Endothelial cell of umbilical vein (primary cell): ENCODE measurements around the gene CTDSP1. TPM values are rescaled to one million over a fixed set of nuclear protein-coding genes. Genes with fewer than 3 reads are reported as not detected.

ENCODE experiments used
- BruUV-seq: library from RNA; stranded (reverse); fragments of 400-500 nt; replicated peaks from 2 replicates; lab custom pipeline; 2021; lab: Mats Ljungman, UMichigan
- CTCF ChIA-PET: fragments of 300-600, 350-600 bp; sonication (Branson Sonifier 250); formaldehyde crosslinking; loops from one replicate; lab custom pipeline; 2021; ENCODE audit warnings: antibody characterized with exemption, inconsistent platforms; lab: Charles Lee
- POLR2A ChIA-PET: fragments of 300-600, 350-600 bp; sonication (Branson Sonifier 250); formaldehyde crosslinking; loops from one replicate; lab custom pipeline; 2021; ENCODE audit warnings: antibody characterized with exemption, inconsistent platforms; lab: Charles Lee
- DNase-seq: peaks from one replicate; pipeline ENCODE4 v3.0.0-alpha.2; 2011; ENCODE audit warnings: low read depth, low spot score
- FAIRE-seq: peaks from 2 replicates; lab custom pipeline; 2011; peaks lifted over from hg19 to GRCh38; lab: Jason Lieb, UNC
- H2AFZ ChIP-seq: 2 replicates; pipeline ENCODE4 v1.6.0; 2012; ENCODE audit warnings: low read depth, low read length, control low read depth, inconsistent platforms
- H3K27ac ChIP-seq: 2 replicates; pipeline ENCODE4 v1.5.1; 2011; ENCODE audit warnings: low read depth, mild to moderate bottlenecking, control low read depth, low read length, moderate library complexity; ENCODE audit not compliant: insufficient read depth
- H3K27me3 ChIP-seq, 2 experiments: 2 replicates each; pipeline versions ENCODE4 v1.6.0 to v1.6.1; 2011; ENCODE audit warnings: low read length in 2 of 2, mixed read lengths in 1 of 2; ENCODE audit not compliant: control insufficient read depth in 2 of 2, insufficient read depth in 2 of 2
- H3K36me3 ChIP-seq, 2 experiments: 2 replicates in 1 of 2; 3 replicates in 1 of 2; pipeline ENCODE4 v1.5.1; 2011; ENCODE audit warnings: low read length in 2 of 2, mild to moderate bottlenecking in 1 of 2, moderate library complexity in 1 of 2; ENCODE audit not compliant: control insufficient read depth in 2 of 2, insufficient read depth in 2 of 2; ENCODE audit errors: extremely low read depth in 1 of 2
- H3K4me1 ChIP-seq: 3 replicates; pipeline ENCODE4 v1.5.1; 2011; ENCODE audit warnings: mild to moderate bottlenecking, low read length; ENCODE audit not compliant: control insufficient read depth, insufficient read depth; ENCODE audit errors: extremely low read depth
- H3K4me2 ChIP-seq: 2 replicates; pipeline ENCODE4 v1.6.1; 2011; ENCODE audit warnings: low read length, control low read depth, mixed read lengths; ENCODE audit not compliant: insufficient read depth
- H3K4me3 ChIP-seq, 3 experiments: fragments of 200-600 bp in 1 of 3; sonication (generic), shearing (Covaris generic) in 1 of 3; replicated peaks in 1 of 3; 2 replicates each; pipeline ENCODE4 v1.5.1; 2011 to 2016; ENCODE audit warnings: control low read depth in 3 of 3, low read length in 3 of 3, mild to moderate bottlenecking in 2 of 3, inconsistent platforms in 1 of 3, low read depth in 1 of 3, moderate library complexity in 1 of 3; ENCODE audit not compliant: insufficient read depth in 1 of 3
- H3K79me2 ChIP-seq: 2 replicates; pipeline ENCODE4 v1.6.0; 2012; ENCODE audit warnings: low read length, inconsistent platforms; ENCODE audit not compliant: control insufficient read depth, insufficient read depth
- H3K9ac ChIP-seq: replicated peaks from 2 replicates; pipeline ENCODE3; 2011; ENCODE audit warnings: low read length, control low read depth; ENCODE audit not compliant: insufficient read depth; ENCODE audit errors: extremely low read depth
- H3K9me1 ChIP-seq: replicated peaks from 3 replicates; pipeline ENCODE4 v1.6.0; 2011; ENCODE audit warnings: mild to moderate bottlenecking, low read length; ENCODE audit not compliant: control insufficient read depth, insufficient read depth; ENCODE audit errors: extremely low read depth
- H3K9me3 ChIP-seq: replicated peaks from 2 replicates; pipeline ENCODE4 v1.5.1; 2012; ENCODE audit warnings: low read length, inconsistent platforms; ENCODE audit not compliant: control insufficient read depth, insufficient read depth
- H4K20me1 ChIP-seq: replicated peaks from 2 replicates; pipeline ENCODE3; 2011; ENCODE audit warnings: mild to moderate bottlenecking, low read length; ENCODE audit not compliant: control insufficient read depth, insufficient read depth; ENCODE audit errors: extremely low read depth
- CTCF ChIP-seq, 2 donors: IDR thresholded peaks; 1 replicate in 1 of 2; 2 replicates in 1 of 2; pipeline ENCODE4 v1.5.1; 2011; ENCODE audit warnings: low read length in 2 of 2, mild to moderate bottlenecking in 2 of 2, moderate library complexity in 2 of 2, control low read depth in 1 of 2, inconsistent platforms in 1 of 2, low read depth in 1 of 2; ENCODE audit not compliant: insufficient read depth in 1 of 2; ENCODE audit errors: extremely low read depth in 1 of 2
- GATA2 ChIP-seq: IDR thresholded peaks from 2 replicates; pipeline ENCODE4 v1.7.0; 2011; ENCODE audit warnings: low read depth, mild to moderate bottlenecking, moderate library complexity, mixed read lengths, low read length; ENCODE audit not compliant: insufficient read length, insufficient read depth
- MYC ChIP-seq: IDR thresholded peaks from one replicate; pipeline ENCODE4 v1.6.1; 2011; ENCODE audit warnings: mild to moderate bottlenecking, low read depth, low read length
- POLR2A ChIP-seq: IDR thresholded peaks from 2 replicates; pipeline ENCODE4 v1.6.1; 2012; ENCODE audit warnings: low read depth, mild to moderate bottlenecking, control low read depth, low read length
- POLR2AphosphoS5 ChIP-seq: IDR thresholded peaks from 2 replicates; pipeline ENCODE4 v1.6.1; 2012; ENCODE audit warnings: low read depth, mild to moderate bottlenecking, control low read depth, low read length, moderate library complexity; ENCODE audit not compliant: insufficient read depth
- dilution Hi-C: fragments of 300-500 bp; cut with MboI; formaldehyde crosslinking; loops from one replicate; pipeline ENCODE4 v1.15.0; 2019; ENCODE audit warnings: low sequenced_read_pairs; ENCODE audit not compliant: extremely low pct_ligation_motif_present
- intact Hi-C: fragments of 100-400 bp; cut with micrococcal nuclease; formaldehyde crosslinking; loops from one replicate; pipeline ENCODE4 v1.10.0; 2022
- polyA plus RNA-seq, 4 experiments: library from polyadenylated mRNA; depleted of rRNA in 3 of 4; stranded (reverse) in 3 of 4; unstranded in 1 of 4; fragments of >200 nt; gene quantifications; 2 replicates each; pipeline versions ENCODE4 v1.2.1 to v1.2.3, GENCODE V29; 2011 to 2012; ENCODE audit warnings: missing spikeins in 1 of 4
- total RNA-seq: library from RNA; stranded (reverse); gene quantifications from 2 replicates; pipeline ENCODE4 v1.2.3, GENCODE V29; 2021

The CTDSP1 gene
- total and polyA plus RNA-seq, 2 donors (not counting 3 experiments of a cell fraction or from before 2014, with no cell fraction given), result 86.1 to 112 TPM

- TF ChIP-seq GATA2, result no peak
- TF ChIP-seq CTCF (IDR thresholded peaks at IDR 0.05; ENCODE audit: extremely low read depth in 1 of 2, insufficient read depth in 1 of 2, low read depth in 1 of 2, low read length in 2 of 2), result no peak
- peak; percentile 71 for TF ChIP-seq POLR2A
- TF ChIP-seq POLR2AphosphoS5, result peak; percentile 88
- TF ChIP-seq MYC, result no peak
- dilution Hi-C loops, result no loop called here
- CTCF ChIA-PET, result interaction anchor here (0.9 to 1.2 kb wide), 2 partner anchors 11 to 29 kb away, joined by 4 read pairs; partner anchors contain the start of gene CATIP
- H3K9ac ChIP-seq, result no peak overlapping the region
- no peaks in the 10 kb centered on the region for H3K27me3 ChIP-seq
- no peaks in the 10 kb centered on the region for H3K79me2 ChIP-seq
- no peaks in the 10 kb centered on the region for H3K36me3 ChIP-seq
- H3K4me2 ChIP-seq, result peak overlapping the region; percentile 66
- H3K9me1 ChIP-seq, result no peaks in the 10 kb centered on the region
- DNase-seq (peak; percentile 53), FAIRE-seq (peak; percentile 93)
- POLR2A ChIA-PET, result no interaction called here
- intact Hi-C loops, result loop anchor here (1.0 to 2.0 kb wide), 3 partner anchors 19 to 45 kb away; no protein-coding TSS in a partner anchor
- peak overlapping the region; percentile 81 for H2AFZ ChIP-seq
- BruUV-seq, result no TSS peak
- no peak overlapping the region for H3K27ac ChIP-seq
- no peaks in the 10 kb centered on the region for H4K20me1 ChIP-seq
- no peaks in the 10 kb centered on the region for H3K4me1 ChIP-seq
- H3K4me3 ChIP-seq, result peak overlapping the region; percentile 14 to 41 (median 34)
- H3K9me3 ChIP-seq, result no peaks in the 10 kb centered on the region
These were observed 32.1 kb upstream of the CTDSP1 start for GRCh38 chr2:218367415-218368149.
